Activated CD8-positive, alpha-beta memory T cell treated with anti-CD3 and anti-CD28 coated beads, Interleukin-2, amount 50 U/mL, for 1 hour (primary cell): ENCODE measurements around the gene SORCS1.

Experiments
- DNase-seq: peaks from one replicate; pipeline ENCODE4 v3.0.0-alpha.2; 2020; ENCODE audit errors: extremely low read depth

Gene SORCS1

DNA sequence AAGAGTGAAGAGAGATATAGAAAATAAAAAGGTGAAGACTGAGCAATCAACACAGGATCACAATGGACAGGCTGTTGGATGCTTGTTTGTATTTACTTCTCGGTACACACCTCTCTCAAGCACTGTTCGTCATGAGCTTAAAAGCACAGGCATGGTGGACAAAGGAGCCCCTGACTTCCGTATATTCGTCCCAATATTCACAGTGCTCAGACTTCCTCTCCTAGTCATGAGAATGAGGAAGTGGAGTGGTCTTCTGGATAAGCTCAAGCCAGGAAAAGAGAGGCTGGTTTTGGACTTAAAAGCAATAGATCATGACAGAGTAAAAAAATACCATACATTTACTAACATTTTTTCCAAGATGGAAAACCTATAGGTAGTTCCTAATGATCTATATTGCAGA, 172.5 kb downstream of the SORCS1 start:
- DNase-seq: no peak

DNA sequence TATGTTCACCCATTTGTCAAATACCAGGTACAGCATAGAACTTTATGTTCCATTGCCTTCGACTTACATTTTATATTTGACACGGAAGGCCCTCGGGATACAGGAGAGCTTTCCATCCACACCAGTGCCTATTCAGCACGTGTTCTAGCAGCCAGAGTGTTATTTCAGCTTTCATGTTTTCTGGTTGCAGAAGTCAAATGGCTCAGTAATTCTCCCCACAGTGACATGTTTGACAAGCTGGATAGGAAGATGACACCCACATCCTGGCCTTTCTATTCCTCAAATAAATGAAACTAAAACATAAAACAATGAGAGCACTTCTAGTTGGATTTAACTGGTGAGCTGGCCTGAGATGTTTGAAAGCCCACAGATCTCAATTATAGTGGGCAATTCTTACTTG, 173.4 kb downstream of the SORCS1 start:
- DNase-seq: no peak

GRCh38 chr10:106987362-106987761, 177.1 kb downstream of the SORCS1 start:
- DNase-seq: no peak

DNA sequence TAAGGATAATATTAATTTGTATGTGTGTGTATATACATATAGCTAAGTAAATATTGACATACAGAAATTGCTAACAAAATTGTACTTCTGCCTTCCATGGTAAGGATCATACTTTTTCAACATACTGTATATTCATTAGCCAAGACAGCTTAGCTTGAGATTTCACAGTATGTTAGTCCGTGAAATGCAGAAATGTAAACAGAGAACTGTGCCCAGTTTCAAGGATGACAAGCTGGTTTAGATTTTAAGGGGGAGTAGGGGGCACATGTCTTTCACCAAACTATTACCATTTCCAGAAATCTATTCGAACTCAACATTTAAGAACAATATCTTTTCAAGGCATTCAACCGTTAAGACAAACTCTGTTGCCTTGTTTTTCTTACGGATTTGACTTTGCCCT, 182.2 kb downstream of the SORCS1 start:
- no peak for DNase-seq

DNA sequence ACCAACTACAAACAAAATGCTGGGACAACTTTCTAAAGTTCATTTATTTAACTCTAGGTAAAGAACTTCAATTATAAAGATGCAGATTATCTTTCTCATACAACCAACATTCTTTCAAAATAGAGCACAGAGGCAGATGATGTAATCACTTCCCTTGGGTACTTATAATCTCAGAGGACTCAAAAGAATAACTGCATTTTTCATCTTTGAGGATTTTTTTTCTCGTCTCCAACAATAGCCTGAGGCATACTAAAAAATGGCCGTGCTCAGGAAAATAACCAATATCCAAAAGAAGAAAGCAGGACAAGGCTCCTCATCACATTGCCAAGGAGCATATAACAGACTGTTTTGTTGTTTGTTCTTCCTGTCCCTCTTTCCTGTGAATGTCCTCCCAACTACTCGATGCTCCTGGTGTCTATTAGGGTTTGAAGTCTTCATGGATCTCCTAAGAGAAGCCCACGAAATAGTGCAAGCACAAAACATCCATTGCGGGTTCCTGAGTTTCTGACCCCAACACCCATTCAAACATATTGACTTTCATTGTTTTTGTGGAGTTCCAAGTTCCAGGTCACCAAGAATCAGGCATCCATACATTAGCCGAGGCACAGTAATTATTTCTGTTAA, 182.9 kb downstream of the SORCS1 start:
- no peak for DNase-seq

GRCh38 chr10:106980495-106981451, 183.7 kb downstream of the SORCS1 start:
- no peak for DNase-seq

GRCh38 chr10:106978756-106979155, 185.8 kb downstream of the SORCS1 start:
- no peak for DNase-seq

DNA sequence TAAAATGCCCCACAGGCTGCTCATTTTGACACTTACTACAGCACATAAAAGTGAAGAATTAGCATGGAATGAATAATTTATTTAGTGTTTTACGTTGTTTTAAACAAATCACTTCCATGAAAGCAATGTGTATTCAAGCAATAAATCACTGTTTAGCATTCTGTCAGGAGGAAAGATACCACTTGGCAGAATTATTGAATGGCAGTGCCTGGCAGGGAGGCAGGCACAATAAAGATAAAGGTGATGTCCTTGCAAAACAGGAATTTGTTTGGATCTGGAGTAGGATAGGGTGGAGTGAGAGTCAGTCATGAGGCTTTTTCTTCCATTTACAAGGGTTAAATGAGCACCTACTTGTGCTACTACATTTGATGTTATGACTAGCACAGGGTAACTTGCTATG, 190.8 kb downstream of the SORCS1 start:
- DNase-seq: no peak

GRCh38 chr10:106973288-106973687, 191.2 kb downstream of the SORCS1 start:
- DNase-seq: no peak

- no peak for DNase-seq
Measured at GRCh38 chr10:106972381-106972780, 192.1 kb downstream of the SORCS1 start.

GRCh38 chr10:106971411-106971831, 193.1 kb downstream of the SORCS1 start:
- DNase-seq: no peak

- no peak for DNase-seq
Measured at GRCh38 chr10:106967452-106967851, 197.1 kb downstream of the SORCS1 start.

DNA sequence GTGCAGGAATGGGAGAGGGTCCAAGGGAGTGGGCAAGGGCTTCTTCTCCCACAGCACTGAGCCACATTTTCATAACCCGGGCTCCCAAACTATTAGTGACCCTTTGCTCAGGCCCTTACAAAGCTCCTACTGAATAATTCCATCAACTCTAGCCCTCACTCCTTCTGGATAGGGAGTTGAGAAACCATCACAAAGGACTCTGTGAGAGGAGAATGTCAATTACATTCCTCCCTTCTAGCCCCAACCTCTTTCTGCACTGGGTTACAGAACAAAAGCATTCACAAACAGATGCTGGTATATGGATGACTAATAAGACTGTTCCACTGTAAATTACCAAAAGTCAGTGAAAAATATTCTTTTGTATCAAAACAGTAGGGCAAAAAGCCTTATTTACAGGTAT, 203.7 kb downstream of the SORCS1 start:
- no peak for DNase-seq

GRCh38 chr10:106959521-106959920, 205.0 kb downstream of the SORCS1 start:
- no peak for DNase-seq

- DNase-seq: no peak
Measured at GRCh38 chr10:106958589-106959361, 205.7 kb downstream of the SORCS1 start.

DNA sequence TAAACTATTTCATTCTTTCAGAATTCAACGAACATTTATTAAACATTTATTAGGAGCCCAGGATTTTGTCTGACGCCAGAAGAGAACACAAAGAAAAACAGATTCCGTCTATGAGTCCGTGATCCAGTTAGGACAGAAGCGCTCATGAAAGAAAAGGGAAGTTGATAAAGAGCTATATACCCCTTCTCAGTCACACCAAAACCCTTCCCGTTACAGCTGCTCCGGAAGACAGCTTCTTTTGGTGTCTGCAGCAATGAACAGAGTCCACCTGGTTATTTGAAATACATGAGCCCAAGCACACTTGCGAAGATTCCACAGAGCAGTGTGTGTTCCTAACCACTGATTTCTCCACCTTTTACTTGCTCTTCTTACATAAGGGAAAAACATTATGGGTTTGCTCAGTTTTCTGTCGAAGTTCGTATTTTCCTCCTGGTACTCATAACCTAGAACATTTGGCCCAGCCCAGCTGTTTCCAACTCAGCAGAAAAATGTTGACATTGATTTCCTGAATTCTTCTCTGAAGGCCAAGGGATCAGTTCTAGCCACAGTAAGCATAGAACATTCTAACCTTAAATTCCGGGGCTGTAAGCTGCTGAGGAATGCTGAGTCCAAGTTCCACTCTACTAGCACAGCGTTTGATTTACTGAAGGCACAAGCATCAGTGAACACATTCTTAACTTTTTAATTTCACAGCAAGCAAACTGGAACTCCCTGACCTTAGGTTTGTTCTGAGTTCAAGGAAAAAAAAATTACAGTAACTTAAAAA, 206.5 kb downstream of the SORCS1 start:
- DNase-seq: no peak

DNA sequence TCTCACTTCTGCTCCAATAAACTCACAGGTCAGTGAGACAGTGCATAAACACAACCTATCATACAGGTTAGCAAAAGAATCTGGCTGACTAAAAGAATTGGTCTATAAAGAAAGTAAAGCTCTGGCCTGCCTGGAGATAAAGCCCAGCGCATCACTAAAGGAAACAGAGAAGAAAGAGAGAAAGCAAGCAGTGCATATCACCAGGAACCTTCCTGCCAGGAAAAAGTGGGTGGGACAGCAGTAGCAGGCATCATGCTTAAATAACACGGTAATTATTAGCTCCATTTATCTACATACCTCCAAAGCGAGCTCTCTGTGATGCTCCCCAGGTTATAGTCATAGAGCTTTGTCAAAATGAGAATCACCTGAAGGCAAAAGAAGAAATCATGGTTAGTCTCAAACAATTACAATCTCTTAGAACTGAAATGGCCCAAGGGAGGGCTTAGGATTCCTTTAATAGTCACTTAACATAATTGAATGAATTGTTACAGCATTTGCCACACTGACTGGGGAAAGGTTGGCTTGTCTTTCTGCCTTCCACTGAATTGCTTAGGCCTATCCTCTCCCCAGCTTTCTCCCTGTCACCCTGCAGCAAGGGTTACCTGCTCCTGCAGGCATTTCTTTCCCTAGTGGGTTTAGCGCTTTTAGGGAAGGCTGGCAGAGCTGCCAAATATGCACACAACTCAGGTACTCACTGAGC, 208.1 kb downstream of the SORCS1 start:
- DNase-seq: no peak

GRCh38 chr10:106955133-106955532, 209.4 kb downstream of the SORCS1 start:
- no peak for DNase-seq

- DNase-seq: no peak
Measured at GRCh38 chr10:106952033-106952432, 212.5 kb downstream of the SORCS1 start.

DNA sequence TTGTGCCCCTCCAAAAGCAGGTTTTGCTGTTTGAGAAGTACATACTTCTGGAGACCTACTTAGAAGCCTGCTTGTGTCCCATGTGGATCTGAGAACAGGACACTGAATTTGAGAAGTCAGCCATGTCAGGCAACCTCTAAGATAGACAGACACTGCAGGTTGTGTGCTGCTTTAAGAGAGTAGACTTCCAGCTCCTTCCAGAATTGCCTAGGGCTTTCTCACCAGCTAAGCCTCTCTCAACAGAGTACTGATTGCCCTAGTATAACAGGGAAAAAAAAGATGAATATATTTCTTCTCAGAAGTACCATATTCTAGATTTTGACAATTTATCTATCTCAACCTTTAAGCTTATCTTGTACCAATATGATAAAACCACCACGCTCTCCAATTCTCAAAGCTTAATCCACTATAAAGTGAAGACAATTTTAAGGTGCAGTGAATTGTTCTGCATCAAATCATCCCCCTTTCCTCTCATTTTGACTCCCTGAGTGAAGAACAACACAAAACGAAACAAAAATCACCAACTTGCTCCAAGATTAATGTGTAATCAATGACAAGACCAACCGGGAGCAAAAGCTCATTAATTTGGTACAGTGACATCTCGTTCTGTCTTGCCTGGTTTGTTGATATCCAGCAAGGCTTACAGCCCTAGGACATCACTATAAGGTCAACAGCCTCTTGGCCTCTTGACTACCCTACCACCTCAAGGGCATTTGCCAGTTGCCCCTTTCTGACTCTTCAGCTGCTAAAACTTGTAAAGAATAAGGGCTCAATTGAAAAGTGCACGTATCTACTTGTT, 214.6 kb downstream of the SORCS1 start:
- no peak for DNase-seq
